Activated CD8-positive, alpha-beta T cell treated with anti-CD3 and anti-CD28 coated beads for 36 hours (primary cell): ENCODE results near the gene PPP1R13B. TPM values are rescaled to one million over a fixed set of nuclear protein-coding genes. Genes with fewer than 3 reads are reported as not detected.

Source experiments
- ATAC-seq: fragments of 200-7000 bp; cut with Tn5 transposase; one replicate; pipeline ENCODE4 v1.10.0; 2021; ENCODE audit warnings: mild to moderate bottlenecking, moderate library complexity
- CTCF ChIA-PET: fragments of 350-600 bp; sonication (Branson Sonifier 250); formaldehyde crosslinking; loops from one replicate; lab custom pipeline; 2021; ENCODE audit warnings: antibody characterized with exemption; lab: Charles Lee
- POLR2A ChIA-PET: fragments of 350-600 bp; sonication (Branson Sonifier 250); formaldehyde crosslinking; loops from one replicate; lab custom pipeline; 2021; ENCODE audit warnings: antibody characterized with exemption; lab: Charles Lee
- DNase-seq: peaks from one replicate; pipeline ENCODE4 v3.0.0-alpha.2; 2020
- H3K27ac Mint-ChIP-seq: one replicate; pipeline ENCODE4 v1.8.0; 2021; ENCODE audit warnings: mild to moderate bottlenecking, mixed read lengths
- H3K27me3 Mint-ChIP-seq: one replicate; pipeline ENCODE4 v1.8.0; 2021; ENCODE audit warnings: mixed read lengths
- H3K36me3 Mint-ChIP-seq: one replicate; pipeline ENCODE4 v1.8.0; 2021; ENCODE audit warnings: low read depth, mixed read lengths
- H3K4me1 Mint-ChIP-seq: one replicate; pipeline ENCODE4 v1.8.0; 2021; ENCODE audit warnings: low read depth, mixed read lengths
- H3K4me3 Mint-ChIP-seq: one replicate; pipeline ENCODE4 v1.8.0; 2021; ENCODE audit warnings: mild to moderate bottlenecking, moderate library complexity, mixed read lengths
- H3K9me3 Mint-ChIP-seq: one replicate; pipeline ENCODE4 v1.8.0; 2021; ENCODE audit warnings: mixed read lengths
- intact Hi-C: fragments of 100-400 bp; cut with micrococcal nuclease; formaldehyde crosslinking; loops from one replicate; pipeline ENCODE4 v1.10.0; 2022
- total RNA-seq, 2 experiments: library from RNA; stranded (reverse); gene quantifications; one replicate each; pipeline ENCODE4 v1.2.3, GENCODE V29; 2021
- TF ChIP-seq, protein P1 (sequence below): fragments of 200-600 bp; IDR thresholded peaks from one replicate; pipeline ENCODE4 v1.8.0; 2022; ENCODE audit warnings: antibody characterized with exemption, mild to moderate bottlenecking

Gene PPP1R13B
- total RNA-seq, 2 experiments from 2014 or later: 11.9 to 14.5 TPM

DNA sequence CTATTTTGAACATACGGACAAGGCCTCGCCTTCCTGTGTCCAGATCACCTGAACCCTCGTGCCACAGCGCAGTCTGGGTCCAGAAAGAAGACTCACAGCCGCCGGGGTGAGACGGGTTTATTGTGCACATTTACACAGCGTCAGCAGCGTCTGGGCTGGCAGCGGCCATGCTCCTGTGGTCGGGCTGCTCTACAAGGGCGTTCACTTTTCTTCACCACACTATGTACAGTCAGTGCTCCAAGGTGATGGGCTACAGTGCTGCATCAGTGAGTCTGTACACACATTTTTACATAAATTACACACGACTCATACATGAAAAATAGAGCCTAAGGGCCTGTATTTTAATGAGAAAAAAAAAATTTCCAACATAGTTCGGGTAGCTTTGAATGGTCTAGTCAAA, 113.7 kb downstream of the PPP1R13B start:
- Mint-ChIP-seq H3K4me3 (no peak overlapping the region), H3K9me3 (no peaks in the 10 kb centered on the region), H3K36me3 (no peaks in the 10 kb centered on the region), H3K4me1 (no peaks in the 10 kb centered on the region), H3K27ac (no peak overlapping the region), H3K27me3 (no peaks in the 10 kb centered on the region)
- ATAC-seq (no peak), DNase-seq (no peak)
- CTCF ChIA-PET: interaction anchor here (0.7 kb wide), 1 partner anchor 13 kb away, joined by 3 read pairs; no protein-coding TSS in a partner anchor
- intact Hi-C loops: no loop called here
- POLR2A ChIA-PET: interaction anchor here (1.1 to 2.9 kb wide), 2 partner anchors 10 to 13 kb away, joined by 4 to 10 read pairs; no protein-coding TSS in a partner anchor
- TF ChIP-seq, protein P1, sequence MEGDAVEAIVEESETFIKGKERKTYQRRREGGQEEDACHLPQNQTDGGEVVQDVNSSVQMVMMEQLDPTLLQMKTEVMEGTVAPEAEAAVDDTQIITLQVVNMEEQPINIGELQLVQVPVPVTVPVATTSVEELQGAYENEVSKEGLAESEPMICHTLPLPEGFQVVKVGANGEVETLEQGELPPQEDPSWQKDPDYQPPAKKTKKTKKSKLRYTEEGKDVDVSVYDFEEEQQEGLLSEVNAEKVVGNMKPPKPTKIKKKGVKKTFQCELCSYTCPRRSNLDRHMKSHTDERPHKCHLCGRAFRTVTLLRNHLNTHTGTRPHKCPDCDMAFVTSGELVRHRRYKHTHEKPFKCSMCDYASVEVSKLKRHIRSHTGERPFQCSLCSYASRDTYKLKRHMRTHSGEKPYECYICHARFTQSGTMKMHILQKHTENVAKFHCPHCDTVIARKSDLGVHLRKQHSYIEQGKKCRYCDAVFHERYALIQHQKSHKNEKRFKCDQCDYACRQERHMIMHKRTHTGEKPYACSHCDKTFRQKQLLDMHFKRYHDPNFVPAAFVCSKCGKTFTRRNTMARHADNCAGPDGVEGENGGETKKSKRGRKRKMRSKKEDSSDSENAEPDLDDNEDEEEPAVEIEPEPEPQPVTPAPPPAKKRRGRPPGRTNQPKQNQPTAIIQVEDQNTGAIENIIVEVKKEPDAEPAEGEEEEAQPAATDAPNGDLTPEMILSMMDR: no peak

DNA sequence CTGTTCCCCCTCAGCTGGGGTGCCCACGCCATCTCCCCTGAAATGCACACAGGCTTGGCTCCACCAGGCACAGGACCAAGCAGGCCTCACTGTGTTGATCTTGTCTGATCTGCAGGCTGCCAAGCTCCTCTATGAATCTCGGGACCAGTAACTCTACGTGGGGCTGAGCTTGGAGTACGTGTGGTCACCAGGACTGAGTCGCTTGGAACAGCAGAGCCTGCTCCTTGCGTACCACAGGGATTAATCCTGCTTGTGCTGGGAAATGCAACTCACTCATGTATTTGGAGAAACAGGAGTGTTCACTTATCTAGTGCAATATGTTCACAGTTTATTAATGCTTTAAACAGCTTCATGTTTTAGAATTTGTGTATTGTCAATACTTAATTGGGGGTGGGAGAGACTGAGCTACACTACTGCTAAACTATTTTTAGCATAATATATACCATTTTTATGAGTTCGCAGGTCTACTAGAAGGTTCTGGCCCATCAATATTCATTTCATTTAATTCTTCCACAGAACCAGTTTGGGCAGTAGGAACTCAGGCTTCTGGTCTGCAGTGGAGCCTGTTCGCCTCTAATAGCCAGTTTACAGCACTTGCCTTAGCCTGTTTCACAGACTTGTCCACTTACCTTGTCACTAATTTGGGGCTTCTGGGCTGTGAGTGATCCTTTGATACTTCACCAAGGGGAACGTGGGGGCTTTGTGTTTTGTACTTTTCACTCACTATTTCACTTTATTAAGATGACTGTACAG, 114.3 kb downstream of the PPP1R13B start:
- ATAC-seq: no peak
- H3K4me1 Mint-ChIP-seq: no peaks in the 10 kb centered on the region
- H3K27ac Mint-ChIP-seq: no peak overlapping the region
- CTCF ChIA-PET: interaction anchor here (0.7 kb wide), 1 partner anchor 12 kb away, joined by 3 read pairs; no protein-coding TSS in a partner anchor
- no peaks in the 10 kb centered on the region for H3K9me3 Mint-ChIP-seq
- no peak for DNase-seq
- H3K27me3 Mint-ChIP-seq: no peaks in the 10 kb centered on the region
- no peak overlapping the region for H3K4me3 Mint-ChIP-seq
- intact Hi-C loops: no loop called here
- H3K36me3 Mint-ChIP-seq: no peaks in the 10 kb centered on the region
- POLR2A ChIA-PET: interaction anchor here (1.1 to 2.9 kb wide), 2 partner anchors 9 to 13 kb away, joined by 4 to 10 read pairs; no protein-coding TSS in a partner anchor
- TF ChIP-seq, protein P1: no peak

DNA sequence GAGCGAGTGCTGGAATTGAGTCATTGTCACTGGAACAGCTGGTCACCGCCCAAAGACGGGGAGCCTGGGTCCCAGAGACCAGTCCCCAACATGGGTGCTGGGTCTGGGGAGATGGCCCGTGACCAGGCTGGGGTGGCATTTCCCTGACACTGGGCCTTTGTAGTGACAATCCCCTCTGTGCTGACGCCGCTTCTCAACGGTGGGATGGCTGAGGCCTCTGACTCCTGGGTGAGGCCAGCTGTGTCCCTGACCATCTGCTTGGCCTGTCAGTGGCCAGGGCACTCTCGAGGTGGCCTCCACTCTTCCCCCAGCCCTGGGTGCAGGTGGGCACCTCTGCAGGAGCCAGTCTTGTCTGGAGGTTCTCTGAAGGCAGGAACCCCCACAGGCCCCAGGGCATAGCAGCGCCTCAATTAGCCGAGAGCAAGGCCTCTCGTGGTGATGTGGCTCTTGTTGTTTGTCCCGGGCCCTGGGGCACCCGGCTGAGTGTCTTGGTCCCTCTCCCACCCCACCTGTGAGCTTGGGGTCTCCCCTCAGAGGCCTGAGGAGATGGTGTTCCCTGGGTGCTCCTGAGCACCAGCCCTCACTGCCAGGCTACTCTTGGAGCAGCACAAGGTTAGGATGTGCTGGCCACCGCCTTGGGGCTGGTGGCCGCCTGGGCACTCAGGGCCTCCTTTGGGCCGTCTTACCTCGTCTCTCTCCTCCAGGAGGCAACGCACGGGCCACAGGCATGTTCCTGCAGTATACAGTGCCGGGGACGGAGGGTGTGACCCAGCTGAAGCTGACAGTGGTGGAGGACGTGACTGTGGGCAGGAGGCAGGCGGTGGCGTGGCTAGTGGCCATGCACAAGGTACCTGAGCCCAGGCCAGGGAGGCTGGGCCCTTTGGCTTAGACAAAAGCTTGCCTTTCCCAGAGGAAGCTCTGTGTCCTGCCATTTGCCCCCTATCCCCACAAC, 115.2 kb downstream of the PPP1R13B start:
- ATAC-seq (no peak), DNase-seq (no peak)
- ChIA-PET CTCF (no interaction called here), POLR2A (interaction anchor here (2.9 kb wide), 1 partner anchor 14 kb away, joined by 10 read pairs; no protein-coding TSS in a partner anchor)
- Mint-ChIP-seq H3K36me3 (no peaks in the 10 kb centered on the region), H3K27me3 (no peaks in the 10 kb centered on the region), H3K4me1 (no peaks in the 10 kb centered on the region), H3K9me3 (no peaks in the 10 kb centered on the region), H3K4me3 (no peak overlapping the region), H3K27ac (no peak overlapping the region)
- TF ChIP-seq, protein P1: no peak
- intact Hi-C loops: no loop called here

DNA sequence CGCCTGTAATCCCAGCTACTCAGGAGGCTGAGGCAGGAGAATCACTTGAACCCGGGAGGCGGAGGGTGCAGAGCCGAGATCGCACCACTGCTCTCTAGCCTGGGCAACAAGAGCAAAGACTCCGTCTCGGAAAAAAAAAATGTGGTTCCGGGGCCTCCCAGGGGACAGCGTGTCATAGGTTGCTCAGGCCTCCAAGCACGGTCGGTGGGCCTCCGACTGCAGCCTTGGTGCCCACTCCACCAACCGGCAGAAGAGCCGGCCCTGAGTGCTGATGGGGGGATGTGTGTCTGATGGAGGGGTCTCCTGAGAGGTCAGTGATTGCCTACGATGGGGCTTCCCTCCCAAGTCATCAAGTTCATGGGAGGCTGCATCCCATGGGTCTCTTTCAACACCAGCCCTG, 115.9 kb downstream of the PPP1R13B start:
- ChIA-PET POLR2A (no interaction called here), CTCF (no interaction called here)
- TF ChIP-seq, protein P1: no peak
- H3K27me3 Mint-ChIP-seq: no peaks in the 10 kb centered on the region
- no peak for ATAC-seq
- DNase-seq: no peak
- intact Hi-C loops: no loop called here
- no peaks in the 10 kb centered on the region for H3K4me1 Mint-ChIP-seq
- no peaks in the 10 kb centered on the region for H3K36me3 Mint-ChIP-seq
- no peaks in the 10 kb centered on the region for H3K9me3 Mint-ChIP-seq
- no peak overlapping the region for H3K27ac Mint-ChIP-seq
- H3K4me3 Mint-ChIP-seq: no peak overlapping the region
